Activated CD4-positive, alpha-beta T cell treated with anti-CD3 and anti-CD28 coated beads, Interleukin-2, amount 50 U/mL, for 24 hours (primary cell): ENCODE measurements around the gene PRSS36.
"Not testable (repeated sequence)": the region's sequence is repeated elsewhere in the genome, so short reads cannot be mapped to it uniquely, and the experiment has no call there.

Experiments
- DNase-seq, 2 donors: peaks; one replicate each; pipeline ENCODE4 v3.0.0-alpha.2; 2020; ENCODE audit warnings: low read depth in 1 of 2, low spot score in 1 of 2

PRSS36 gene

GRCh38 chr16:31184888-31185287 is 35.0 kb upstream of the PRSS36 start:
- DNase-seq, result no peak

- DNase-seq, result no peak
These were observed 33.9 kb upstream of the PRSS36 start for GRCh38 chr16:31183432-31184428.

- DNase-seq, result no peak
These were observed 32.5 kb upstream of the PRSS36 start for GRCh38 chr16:31182391-31182790.

GRCh38 chr16:31181102-31181830 is 31.4 kb upstream of the PRSS36 start:
- DNase-seq, result no peak

- peak; percentile 86 to 92 for DNase-seq
These were observed 30.0 kb upstream of the PRSS36 start, which contains the start of gene FUS for GRCh38 chr16:31179747-31180459. TSS of gene FUS (plus strand) at chr16:31180139. CDS start at chr16:31180215, 76 bp downstream.

DNA sequence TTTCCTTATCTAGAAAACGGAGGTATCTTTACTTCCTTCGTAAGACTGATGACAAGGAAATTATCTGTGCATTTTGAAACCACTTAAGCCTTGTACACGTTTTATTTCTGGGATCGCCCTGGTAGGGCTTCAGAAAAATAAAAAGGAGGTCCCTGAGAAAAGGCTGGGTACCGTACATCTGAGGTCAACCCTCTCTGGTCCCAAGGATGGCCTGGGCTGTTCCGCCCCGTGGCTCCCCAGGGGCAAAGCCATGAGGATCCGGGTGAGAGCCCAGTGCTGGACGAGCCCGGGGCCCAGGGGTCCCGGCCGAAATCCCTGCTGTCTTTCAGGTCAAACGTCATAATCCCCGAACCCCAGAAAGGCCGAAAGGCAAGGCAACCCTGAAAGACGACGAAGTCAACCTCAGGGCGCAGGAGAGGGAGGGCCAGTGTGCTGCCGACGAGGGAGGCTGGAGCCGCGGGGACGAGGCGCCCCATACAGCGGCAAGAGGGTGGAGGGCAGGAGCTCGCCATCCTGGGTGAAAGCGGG is 29.4 kb upstream of the PRSS36 start:
- DNase-seq, result no peak

DNA sequence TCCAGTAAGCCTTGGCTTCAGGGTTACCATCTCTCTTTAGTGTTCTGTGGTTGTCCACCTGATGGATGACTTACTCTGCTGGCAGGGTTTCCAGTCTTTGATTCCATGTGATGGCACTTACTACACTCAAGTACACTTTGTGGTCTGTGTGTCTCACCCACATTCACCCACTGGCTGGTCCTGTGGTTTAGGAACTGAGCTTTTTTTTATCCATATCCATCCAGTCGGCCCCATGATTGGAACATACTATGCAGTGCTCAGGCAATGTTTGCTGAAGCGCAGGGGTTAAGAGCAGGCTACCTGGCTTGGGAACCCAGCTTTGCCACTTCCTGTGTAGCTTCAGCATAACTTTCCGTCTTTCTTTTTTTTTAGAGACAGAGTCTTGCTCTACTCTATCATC is 27.3 kb upstream of the PRSS36 start:
- DNase-seq, result no peak

DNA sequence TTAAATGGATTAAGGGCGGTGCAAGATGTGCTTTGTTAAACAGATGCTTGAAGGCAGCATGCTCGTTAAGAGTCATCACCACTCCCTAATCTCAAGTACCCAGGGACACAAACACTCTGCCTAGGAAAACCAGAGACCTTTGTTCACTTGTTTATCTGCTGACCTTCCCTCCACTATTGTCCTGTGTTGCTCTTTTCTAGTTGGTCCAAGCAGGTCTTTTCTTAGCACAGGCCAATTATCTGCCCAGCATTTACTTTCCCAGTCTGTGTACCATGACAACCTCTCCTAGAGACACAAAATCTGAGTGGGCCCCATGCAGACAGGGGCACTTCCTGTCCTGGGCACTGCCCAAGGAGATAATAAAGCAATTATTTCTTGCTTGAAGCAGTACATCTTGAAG is 20.2 kb upstream of the PRSS36 start:
- DNase-seq, result not testable (repeated sequence)

DNA sequence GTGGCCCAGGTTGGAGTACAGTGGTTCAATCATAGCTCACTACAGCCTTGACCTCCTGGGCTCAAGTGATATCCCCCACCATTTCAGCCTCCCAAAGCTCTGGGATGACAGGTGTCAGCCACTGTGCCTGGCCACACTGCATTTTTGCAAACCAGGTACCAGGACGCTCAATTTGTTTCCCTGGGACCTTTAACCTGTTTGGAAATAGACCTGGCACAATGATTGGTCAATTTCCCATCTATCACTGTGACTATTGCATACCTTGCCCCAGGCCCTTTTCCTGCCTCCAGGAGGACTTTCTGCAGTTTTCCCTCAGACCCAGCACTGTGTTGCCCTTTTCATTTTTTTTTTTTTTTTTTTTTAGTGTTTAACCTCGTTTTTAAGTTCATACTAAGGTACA is 19.0 kb upstream of the PRSS36 start:
- no peak for DNase-seq

DNA sequence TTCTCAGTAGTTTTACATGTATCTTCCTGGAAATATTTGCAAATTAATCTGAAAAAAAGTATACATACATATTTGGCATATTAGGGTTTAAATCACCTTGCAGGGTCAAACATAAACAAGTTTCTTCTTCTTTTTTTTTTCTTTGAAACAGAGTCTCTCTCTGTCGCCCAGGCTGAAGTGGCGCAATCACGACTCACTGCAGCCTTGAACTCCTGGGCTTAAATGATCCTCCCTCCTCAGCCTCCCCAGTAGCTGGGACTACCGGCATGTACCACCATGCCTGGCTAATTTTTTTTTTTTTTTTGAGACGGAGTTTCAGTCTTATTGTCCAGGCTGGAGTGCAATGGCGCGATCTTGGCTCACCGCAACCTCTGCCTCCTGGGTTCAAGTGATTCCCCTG is 17.4 kb upstream of the PRSS36 start:
- DNase-seq, result no peak

GRCh38 chr16:31157136-31157535 is 7.3 kb upstream of the PRSS36 start:
- DNase-seq, result no peak

GRCh38 chr16:31150976-31151375 is 1.1 kb upstream of the PRSS36 start:
- DNase-seq, result not testable (repeated sequence)

DNA sequence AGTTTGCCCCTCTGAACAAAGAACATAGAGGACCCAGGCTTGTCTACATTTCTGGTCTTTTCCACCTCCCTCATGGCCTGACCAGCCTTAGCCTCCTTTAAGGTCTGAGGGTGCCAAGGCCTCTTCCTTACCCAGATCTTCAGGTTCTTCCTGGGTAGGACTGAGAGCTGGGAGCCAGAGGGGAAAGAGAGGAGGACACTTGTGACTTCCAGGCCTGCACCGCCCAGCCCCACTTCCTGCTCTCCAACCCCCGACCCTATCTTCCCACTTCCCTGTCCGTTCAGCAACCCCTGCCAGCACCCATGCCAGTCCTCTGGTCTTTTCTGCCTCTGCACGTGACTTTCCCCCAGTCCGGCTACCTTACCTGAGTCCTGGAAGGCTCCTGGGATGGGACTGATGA is 534 bp downstream of the PRSS36 start:
- no peak for DNase-seq

GRCh38 chr16:31148896-31149295 is 970 bp downstream of the PRSS36 start:
- DNase-seq, result no peak

DNA sequence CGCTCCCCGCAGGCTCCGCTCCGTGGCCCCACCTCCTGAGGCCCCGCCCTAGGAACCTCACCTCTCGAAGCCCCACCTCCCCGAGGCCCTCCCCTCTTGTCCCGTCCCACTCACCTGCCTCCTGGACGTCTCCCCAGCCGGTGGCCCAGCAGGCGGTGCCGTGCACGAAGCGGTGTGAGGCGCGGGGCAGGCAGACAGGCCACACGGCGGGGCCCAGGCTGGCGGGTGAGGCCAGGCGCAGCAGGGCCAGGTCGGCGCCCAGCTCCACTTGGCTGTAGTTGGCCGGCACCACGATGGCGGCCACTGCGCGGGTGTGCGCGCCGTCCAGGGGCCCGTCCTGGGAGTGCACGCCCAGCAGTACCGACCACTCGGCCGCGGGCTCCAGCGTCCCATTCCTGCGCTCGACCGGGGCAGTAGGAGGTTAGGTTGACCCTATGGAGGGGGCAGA is 1.6 kb downstream of the PRSS36 start:
- no peak for DNase-seq

- no peak for DNase-seq
These were observed 2.3 kb downstream of the PRSS36 start for GRCh38 chr16:31147574-31147973.

DNA sequence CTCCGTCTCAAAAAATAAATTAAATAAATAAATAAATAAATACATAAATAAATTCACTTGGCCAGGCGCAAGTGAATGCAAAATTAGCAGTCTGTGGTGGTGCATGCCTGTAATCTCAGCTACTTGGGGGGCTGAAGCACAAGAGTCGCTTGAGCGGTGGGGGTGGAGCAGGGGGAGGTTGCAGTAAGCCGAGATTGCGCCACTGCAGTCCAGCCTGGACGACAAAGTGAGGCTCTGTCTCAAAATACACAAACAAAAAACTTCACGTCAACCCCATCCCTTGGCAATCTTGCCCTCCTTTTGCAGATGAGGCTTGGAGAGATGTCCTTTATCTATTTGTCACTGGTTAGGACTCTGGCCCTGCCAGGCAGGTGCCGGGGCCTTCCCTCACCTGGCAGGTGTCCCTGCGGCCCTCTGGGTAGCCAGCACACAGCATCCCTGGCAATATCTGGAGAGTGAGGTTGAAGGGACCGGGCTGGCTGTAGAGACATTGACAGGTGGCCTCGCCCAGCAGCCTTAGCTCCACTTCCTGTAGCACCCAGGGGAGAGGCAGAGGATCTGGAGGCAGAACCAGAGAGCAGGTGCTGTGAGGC is 4.4 kb downstream of the PRSS36 start:
- DNase-seq, result no peak

DNA sequence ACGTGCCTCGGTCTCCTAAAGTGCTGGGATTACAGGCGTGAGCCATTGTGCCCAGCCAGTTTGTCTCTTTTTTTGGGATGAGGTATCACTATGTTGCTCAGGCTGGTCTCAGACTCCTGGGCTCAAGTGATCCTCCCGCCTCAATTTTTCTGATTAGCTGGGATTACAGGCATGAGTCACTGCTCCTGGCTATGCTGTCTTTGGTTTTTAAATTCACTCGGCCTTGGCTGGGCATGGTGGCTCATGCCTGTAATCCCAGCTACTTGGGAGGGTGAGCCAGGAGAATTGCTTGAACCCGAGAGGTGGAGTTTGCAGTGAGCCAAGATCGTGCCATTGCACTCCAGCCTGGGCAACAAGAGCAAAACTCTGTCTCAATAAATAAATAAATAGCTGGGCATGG is 5.4 kb downstream of the PRSS36 start:
- DNase-seq, result not testable (repeated sequence)

DNA sequence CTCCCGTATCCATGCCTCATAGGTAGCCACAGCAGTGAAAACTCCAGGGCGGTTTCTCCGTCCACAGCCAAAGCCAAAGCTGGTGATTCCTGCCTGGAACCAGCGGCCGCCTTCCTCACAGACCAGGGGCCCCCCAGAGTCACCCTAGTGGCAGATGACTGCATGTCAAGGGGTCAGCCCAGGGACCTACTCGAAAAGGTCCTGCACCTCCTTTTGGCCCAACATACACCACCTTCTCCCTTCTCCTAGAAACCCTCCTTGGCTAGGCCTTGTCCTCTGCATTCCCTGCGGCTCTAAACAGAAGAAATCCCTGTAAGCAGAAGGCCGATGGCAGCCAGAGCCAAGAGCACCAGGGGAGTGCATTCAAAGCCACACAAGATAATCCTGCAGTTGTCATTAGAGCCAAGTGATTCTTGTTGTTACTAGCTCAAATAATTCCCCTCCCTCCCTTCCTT is 6.1 kb downstream of the PRSS36 start:
- no peak for DNase-seq

- DNase-seq, result no peak
These were observed 6.7 kb downstream of the PRSS36 start for GRCh38 chr16:31143011-31143693.
